ENCODE measurements around the gene CYP4F11. TPM values are rescaled to one million over a fixed set of nuclear protein-coding genes. Genes with fewer than 3 reads are reported as not detected.
"Not testable (repeated sequence)": the region's sequence is repeated elsewhere in the genome, so short reads cannot be mapped to it uniquely, and the experiment has no call there.

Gene CYP4F11
- total and polyA plus RNA-seq, 9 donors, result not detected

DNA sequence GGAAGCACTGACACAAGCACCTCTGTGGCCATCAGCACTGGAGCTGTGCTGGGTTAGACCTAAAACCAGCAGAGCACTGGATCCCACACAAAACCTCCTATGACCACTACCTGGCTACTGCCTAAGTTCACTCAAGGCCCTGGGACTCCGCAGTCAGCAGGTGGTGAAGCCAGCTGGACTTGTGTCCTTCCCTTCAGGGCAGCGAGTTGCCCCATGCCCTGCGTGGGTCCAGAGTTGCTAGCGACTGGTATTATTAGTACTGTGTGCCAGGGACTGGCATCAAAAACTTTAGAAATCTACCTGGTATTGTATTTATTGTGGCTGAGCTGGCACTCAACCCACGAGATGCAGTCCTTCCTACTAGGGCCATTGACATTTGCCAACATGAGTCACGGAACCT, 20.5 kb upstream of the CYP4F11 start:
- Histone ChIP-seq H3K27me3 (ENCODE audit: control insufficient read depth, insufficient read depth, low read length) (peaks cover 3% of the 10 kb centered on the region), H3K4me1 (ENCODE audit: control insufficient read depth, insufficient read depth, low read length) (no peaks in the 10 kb centered on the region), H3K9me3 (replicated peaks; ENCODE audit: control insufficient read depth, low read depth, low read length) (no peaks in the 10 kb centered on the region), H3K27ac (ENCODE audit: low read length) (no peak overlapping the region), H3K36me3 (ENCODE audit: control insufficient read depth, insufficient read depth, low read length) (no peaks in the 10 kb centered on the region), H3K4me3 (ENCODE audit: low read length) (no peak overlapping the region)
- DNase-seq, result no peak
- WGBS (ENCODE audit: insufficient coverage), result no CpG with 5 or more reads among the region's 6 CpGs

DNA sequence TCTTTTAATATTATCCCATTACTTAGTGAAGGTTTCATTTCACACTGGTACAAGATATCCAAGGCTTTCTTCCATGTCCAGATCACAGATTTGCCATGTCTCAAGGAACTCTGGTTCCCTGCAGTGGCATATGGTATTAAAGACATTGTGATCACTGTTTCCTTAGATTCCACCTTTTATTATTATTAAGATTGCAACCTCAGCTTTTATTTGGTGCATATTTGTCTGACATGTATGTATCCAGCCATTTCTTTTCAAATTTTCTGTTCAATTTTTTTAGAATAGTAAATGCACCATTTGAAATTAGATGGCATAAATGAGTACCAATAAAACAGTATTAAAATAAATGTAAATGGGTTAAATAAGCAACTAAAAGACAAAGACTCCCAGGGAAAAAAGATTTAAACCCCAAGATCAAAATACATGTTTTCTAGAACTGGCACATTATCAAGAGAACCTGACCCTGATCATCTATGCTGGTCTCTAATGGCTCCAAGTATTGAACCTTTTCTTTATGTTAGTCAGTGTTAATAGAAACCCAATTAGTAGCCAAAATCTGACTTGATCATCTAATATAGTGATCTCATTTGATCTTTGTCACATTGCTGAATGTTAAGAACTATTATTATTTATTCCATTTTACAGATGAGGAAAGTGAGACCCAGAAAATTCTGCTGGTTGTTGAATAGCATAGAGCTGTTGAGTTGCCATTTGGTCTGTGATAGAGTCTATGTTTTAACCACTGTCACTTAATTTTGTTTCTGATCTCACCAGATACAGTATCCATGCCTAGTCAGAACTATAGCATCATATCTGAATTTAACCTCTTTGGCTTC, 14.1 kb upstream of the CYP4F11 start, which contains the start of gene OR10H4:
OR10H4 (plus strand) TSS at position 786 of the 836 bp plus-strand sequence; CDS start at position 786, 0 bp downstream.
- no peaks in the 10 kb centered on the region for H3K4me1 ChIP-seq (ENCODE audit: control insufficient read depth, insufficient read depth, low read length)
- H3K27ac ChIP-seq (ENCODE audit: low read length), result no peak within 1 kb of the TSS
- H3K9me3 ChIP-seq (replicated peaks; ENCODE audit: control insufficient read depth, low read depth, low read length), result no peaks in the 10 kb centered on the region
- H3K27me3 ChIP-seq (ENCODE audit: control insufficient read depth, insufficient read depth, low read length), result no peaks in the 10 kb centered on the region
- H3K36me3 ChIP-seq (ENCODE audit: control insufficient read depth, insufficient read depth, low read length), result no peaks in the 10 kb centered on the region
- no peak within 1 kb of the TSS for H3K4me3 ChIP-seq (ENCODE audit: low read length)
- no peak for DNase-seq

DNA sequence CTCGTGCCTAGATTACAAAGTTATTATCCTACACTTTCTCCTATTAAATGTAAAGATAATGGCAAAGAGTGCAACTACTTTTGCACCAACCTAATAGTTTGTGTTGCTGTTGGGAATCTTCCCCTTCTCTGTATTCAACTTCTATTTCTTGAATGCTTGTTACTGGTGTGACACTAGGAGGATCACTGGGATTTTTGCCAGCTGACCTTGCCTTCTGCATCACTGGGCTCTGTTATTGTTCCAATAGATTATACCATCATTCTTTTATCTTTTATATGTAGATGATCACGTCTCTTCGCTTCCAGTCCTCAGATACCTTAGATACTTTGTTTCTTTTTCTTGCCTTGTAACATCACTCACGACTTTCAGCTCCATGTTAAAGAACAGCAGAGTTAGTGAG, 11.0 kb upstream of the CYP4F11 start:
- H3K4me3 ChIP-seq (ENCODE audit: low read length), result no peak overlapping the region
- H3K36me3 ChIP-seq (ENCODE audit: control insufficient read depth, insufficient read depth, low read length), result no peaks in the 10 kb centered on the region
- WGBS (ENCODE audit: insufficient coverage), result no CpG with 5 or more reads among the region's 4 CpGs
- H3K4me1 ChIP-seq (ENCODE audit: control insufficient read depth, insufficient read depth, low read length), result no peaks in the 10 kb centered on the region
- no peaks in the 10 kb centered on the region for H3K9me3 ChIP-seq (replicated peaks; ENCODE audit: control insufficient read depth, low read depth, low read length)
- DNase-seq, result no peak
- no peaks in the 10 kb centered on the region for H3K27me3 ChIP-seq (ENCODE audit: control insufficient read depth, insufficient read depth, low read length)
- H3K27ac ChIP-seq (ENCODE audit: low read length), result no peak overlapping the region

DNA sequence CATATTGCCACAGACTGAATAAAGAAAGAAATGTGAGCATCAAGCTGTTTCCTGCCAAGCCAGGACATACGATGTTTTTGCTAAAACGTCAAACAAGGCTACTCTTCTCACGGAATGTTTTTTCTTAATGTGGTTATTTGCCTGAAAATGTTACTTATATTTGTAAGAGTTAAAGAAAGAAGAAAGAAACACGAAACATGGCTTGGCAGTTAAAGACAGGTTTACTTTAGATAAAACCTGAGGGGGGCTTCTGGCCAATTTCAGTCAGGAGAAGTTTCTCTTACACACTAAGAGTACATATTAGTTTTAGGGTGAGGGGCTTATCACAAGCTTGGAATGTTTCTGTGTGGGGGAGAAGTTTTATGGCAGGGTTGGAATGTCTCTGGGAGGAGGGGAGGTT, 10.1 kb upstream of the CYP4F11 start:
- no peak for DNase-seq
- no peaks in the 10 kb centered on the region for H3K27me3 ChIP-seq (ENCODE audit: control insufficient read depth, insufficient read depth, low read length)
- H3K27ac ChIP-seq (ENCODE audit: low read length), result no peak overlapping the region
- H3K4me1 ChIP-seq (ENCODE audit: control insufficient read depth, insufficient read depth, low read length), result no peaks in the 10 kb centered on the region
- no peaks in the 10 kb centered on the region for H3K36me3 ChIP-seq (ENCODE audit: control insufficient read depth, insufficient read depth, low read length)
- H3K4me3 ChIP-seq (ENCODE audit: low read length), result no peak overlapping the region
- no peaks in the 10 kb centered on the region for H3K9me3 ChIP-seq (replicated peaks; ENCODE audit: control insufficient read depth, low read depth, low read length)
- WGBS (ENCODE audit: insufficient coverage), result 75% methylated on average over 3 of the region's 4 CpGs

DNA sequence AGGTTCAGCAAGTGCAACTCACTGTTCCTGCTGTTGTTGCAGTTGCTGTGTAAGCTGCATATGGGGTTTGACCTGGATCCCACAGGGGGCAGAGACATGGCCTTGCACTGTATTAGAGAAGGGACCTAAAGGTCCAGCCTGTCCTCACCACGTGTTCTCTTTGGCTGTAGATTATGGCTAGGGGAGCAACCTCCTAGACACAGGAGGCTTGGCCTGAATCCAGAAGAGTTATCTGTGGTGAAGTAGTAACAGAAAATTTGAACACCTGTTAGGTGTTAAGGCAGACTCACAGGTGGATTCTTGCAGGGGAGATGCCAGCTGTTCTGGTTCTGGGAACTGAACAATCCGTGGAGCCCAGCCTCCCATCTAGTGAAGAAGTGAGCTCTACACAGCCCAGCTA, 3.4 kb upstream of the CYP4F11 start:
- Histone ChIP-seq H3K4me3 (ENCODE audit: low read length) (no peak overlapping the region), H3K27me3 (ENCODE audit: control insufficient read depth, insufficient read depth, low read length) (no peaks in the 10 kb centered on the region), H3K36me3 (ENCODE audit: control insufficient read depth, insufficient read depth, low read length) (no peaks in the 10 kb centered on the region), H3K9me3 (replicated peaks; ENCODE audit: control insufficient read depth, low read depth, low read length) (no peaks in the 10 kb centered on the region), H3K4me1 (ENCODE audit: control insufficient read depth, insufficient read depth, low read length) (no peaks in the 10 kb centered on the region), H3K27ac (ENCODE audit: low read length) (no peak overlapping the region)
- whole genome bisulfite sequencing (ENCODE audit: insufficient coverage), result 72% methylated on average over 2 of the region's 2 CpGs
- no peak for DNase-seq

DNA sequence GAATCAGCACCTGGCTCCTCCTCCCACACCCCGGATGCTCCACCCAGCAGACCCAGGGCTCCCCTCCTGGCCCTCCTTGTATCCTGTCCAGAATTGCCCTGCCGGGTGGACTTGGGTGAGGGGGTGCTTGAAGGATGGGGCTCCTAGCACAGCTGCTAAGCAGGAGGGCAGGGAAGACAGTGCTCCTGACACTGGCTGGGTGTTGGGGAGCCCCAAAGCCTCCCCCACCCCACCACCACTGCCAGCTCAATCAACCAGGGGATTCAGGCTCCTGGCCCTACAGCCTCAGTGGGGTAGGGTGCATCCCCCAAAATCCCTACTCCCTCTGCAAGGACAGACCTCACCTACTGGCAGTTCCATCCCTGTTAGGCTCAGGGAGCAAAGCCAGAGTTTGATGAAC, 2.6 kb upstream of the CYP4F11 start:
- H3K4me1 ChIP-seq (ENCODE audit: control insufficient read depth, insufficient read depth, low read length), result no peaks in the 10 kb centered on the region
- no peak overlapping the region for H3K4me3 ChIP-seq (ENCODE audit: low read length)
- no peaks in the 10 kb centered on the region for H3K27me3 ChIP-seq (ENCODE audit: control insufficient read depth, insufficient read depth, low read length)
- no peak overlapping the region for H3K27ac ChIP-seq (ENCODE audit: low read length)
- no peaks in the 10 kb centered on the region for H3K9me3 ChIP-seq (replicated peaks; ENCODE audit: control insufficient read depth, low read depth, low read length)
- WGBS (ENCODE audit: insufficient coverage), result no CpG with 5 or more reads among the region's 2 CpGs
- no peaks in the 10 kb centered on the region for H3K36me3 ChIP-seq (ENCODE audit: control insufficient read depth, insufficient read depth, low read length)
- DNase-seq, result no peak

DNA sequence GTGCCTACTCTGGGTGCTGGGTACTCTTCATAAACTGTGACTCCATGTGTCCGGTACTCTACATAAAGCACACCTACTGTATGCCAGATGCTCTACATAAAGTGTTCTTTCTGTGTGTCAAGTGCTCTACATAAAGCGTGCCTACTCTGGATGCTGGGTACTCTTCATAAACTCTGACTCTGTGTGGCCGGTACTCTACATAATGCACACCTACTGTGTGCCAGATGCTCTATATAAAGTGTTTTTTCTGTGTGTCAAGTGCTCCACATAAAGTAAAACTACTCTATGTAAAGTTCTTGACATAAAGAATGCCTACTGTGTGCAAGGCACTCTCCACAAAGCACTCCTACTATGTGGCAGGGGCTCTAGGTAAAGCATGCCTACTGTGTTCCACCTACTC, 1.8 kb upstream of the CYP4F11 start:
- H3K9me3 ChIP-seq (replicated peaks; ENCODE audit: control insufficient read depth, low read depth, low read length), result no peaks in the 10 kb centered on the region
- no peaks in the 10 kb centered on the region for H3K4me1 ChIP-seq (ENCODE audit: control insufficient read depth, insufficient read depth, low read length)
- no peak overlapping the region for H3K4me3 ChIP-seq (ENCODE audit: low read length)
- no peaks in the 10 kb centered on the region for H3K36me3 ChIP-seq (ENCODE audit: control insufficient read depth, insufficient read depth, low read length)
- H3K27ac ChIP-seq (ENCODE audit: low read length), result no peak overlapping the region
- WGBS (ENCODE audit: insufficient coverage), result 100% methylated on average over 1 of the region's 3 CpGs
- no peaks in the 10 kb centered on the region for H3K27me3 ChIP-seq (ENCODE audit: control insufficient read depth, insufficient read depth, low read length)
- no peak for DNase-seq

DNA sequence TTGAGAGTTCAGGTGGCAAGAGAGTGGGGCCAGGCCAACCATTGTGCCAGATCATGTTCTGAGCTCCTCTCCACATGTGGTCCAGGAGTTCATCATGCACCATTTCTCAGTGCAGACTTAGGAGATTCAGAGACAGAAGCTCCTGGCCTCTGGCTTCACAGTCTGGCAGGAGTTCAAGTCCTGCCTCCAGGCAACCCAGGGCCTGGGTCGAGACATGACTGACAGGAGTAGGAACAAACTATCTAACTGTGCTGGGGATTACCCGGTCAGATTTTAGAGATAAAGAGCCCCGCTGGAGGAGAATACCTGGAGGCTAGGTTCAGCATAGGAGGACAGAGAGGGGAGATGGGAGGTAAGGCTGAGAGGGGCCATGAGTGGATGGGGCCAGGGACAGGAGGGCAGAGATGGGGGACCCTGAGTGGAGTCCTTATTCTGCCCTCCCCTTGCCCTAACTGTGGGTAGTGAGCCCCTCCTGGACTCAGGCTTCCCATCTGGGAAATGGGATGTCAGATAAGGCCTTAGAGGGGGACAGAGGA, 906 bp upstream of the CYP4F11 start:
- Histone ChIP-seq H3K27me3 (ENCODE audit: control insufficient read depth, insufficient read depth, low read length) (no peaks in the 10 kb centered on the region), H3K4me3 (ENCODE audit: low read length) (no peak overlapping the region), H3K27ac (ENCODE audit: low read length) (no peak overlapping the region), H3K36me3 (ENCODE audit: control insufficient read depth, insufficient read depth, low read length) (no peaks in the 10 kb centered on the region), H3K4me1 (ENCODE audit: control insufficient read depth, insufficient read depth, low read length) (no peaks in the 10 kb centered on the region), H3K9me3 (replicated peaks; ENCODE audit: control insufficient read depth, low read depth, low read length) (no peaks in the 10 kb centered on the region)
- WGBS (ENCODE audit: insufficient coverage), result 63% methylated on average over 3 of the region's 3 CpGs
- DNase-seq, result no peak

DNA sequence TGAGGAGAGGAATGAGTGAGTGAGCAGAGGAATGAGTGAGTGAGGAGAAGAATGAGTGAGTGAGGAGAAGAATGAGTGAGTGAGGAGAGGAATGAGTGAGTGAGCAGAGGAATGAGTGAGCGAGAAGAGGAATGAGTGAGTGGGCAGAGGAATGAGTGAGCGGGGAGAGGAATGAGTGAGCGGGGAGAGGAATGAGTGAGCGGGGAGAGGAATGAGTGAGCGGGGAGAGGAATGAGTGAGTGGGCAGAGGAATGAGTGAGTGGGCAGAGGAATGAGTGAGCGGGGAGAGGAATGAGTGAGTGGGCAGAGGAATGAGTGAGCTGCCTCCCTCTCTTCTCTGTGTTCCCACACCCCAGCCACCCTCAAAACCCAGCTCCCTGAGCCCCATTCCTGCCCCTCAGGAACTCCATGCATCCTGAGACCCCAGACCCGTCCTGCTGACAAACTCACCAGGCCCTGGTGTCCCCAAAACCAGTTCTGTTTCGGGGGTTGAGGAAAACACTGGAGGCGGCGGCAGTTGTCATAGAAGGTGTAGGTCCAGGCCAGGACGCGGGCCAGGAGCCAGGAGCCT, 483 bp downstream of the CYP4F11 start:
- 72% methylated on average over 9 of the region's 12 CpGs for WGBS (ENCODE audit: insufficient coverage)
- H3K36me3 ChIP-seq (ENCODE audit: control insufficient read depth, insufficient read depth, low read length); H3K27me3 ChIP-seq (ENCODE audit: control insufficient read depth, insufficient read depth, low read length); H3K4me3 ChIP-seq (ENCODE audit: low read length); H3K9me3 ChIP-seq (replicated peaks; ENCODE audit: control insufficient read depth, low read depth, low read length); H3K27ac ChIP-seq (ENCODE audit: low read length); H3K4me1 ChIP-seq (ENCODE audit: control insufficient read depth, insufficient read depth, low read length); DNase-seq: not testable (repeated sequence)

DNA sequence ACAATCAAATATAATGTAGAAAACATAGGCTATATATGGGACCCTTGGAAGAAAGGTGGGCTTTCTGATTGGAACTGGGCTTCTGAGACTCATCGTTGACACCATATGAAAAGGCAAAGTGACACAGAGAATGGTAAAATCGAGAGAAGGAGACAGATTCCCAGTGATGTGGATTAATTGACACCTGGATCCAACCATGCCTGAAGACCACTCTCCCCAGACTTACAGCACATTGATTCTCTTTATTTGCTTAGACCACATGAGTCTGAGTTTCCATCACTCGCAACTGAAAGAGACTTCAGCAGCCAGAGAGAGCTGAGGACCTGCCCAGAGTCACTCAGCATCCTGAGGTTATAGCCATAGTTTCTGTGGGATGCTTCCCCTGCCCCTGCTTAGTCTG, 6.0 kb downstream of the CYP4F11 start:
- Histone ChIP-seq H3K9me3 (replicated peaks; ENCODE audit: control insufficient read depth, low read depth, low read length) (no peaks in the 10 kb centered on the region), H3K27me3 (ENCODE audit: control insufficient read depth, insufficient read depth, low read length) (no peaks in the 10 kb centered on the region), H3K36me3 (ENCODE audit: control insufficient read depth, insufficient read depth, low read length) (no peaks in the 10 kb centered on the region), H3K27ac (ENCODE audit: low read length) (no peak overlapping the region), H3K4me1 (ENCODE audit: control insufficient read depth, insufficient read depth, low read length) (no peaks in the 10 kb centered on the region), H3K4me3 (ENCODE audit: low read length) (no peak overlapping the region)
- no peak for DNase-seq
- WGBS (ENCODE audit: insufficient coverage), result 89% methylated on average over 1 of the region's 3 CpGs
